ENCODE measurements around the gene F7.

The F7 gene

GRCh38 chr13:113147206-113147605 is 41.6 kb downstream of the F7 start:
- Histone ChIP-seq H3K27me3 (replicated peaks; ENCODE audit: control insufficient read depth, insufficient read depth, low read length) (no peaks in the 10 kb centered on the region), H3K4me3 (replicated peaks; ENCODE audit: low read depth, low read length) (no peak overlapping the region), H3K36me3 (ENCODE audit: control insufficient read depth, insufficient read depth, low read length) (no peaks in the 10 kb centered on the region)
- no peak for DNase-seq (ENCODE audit: extremely low read depth, insufficient read length)
- no peak for TF ChIP-seq CTCF (IDR thresholded peaks at IDR 0.05; ENCODE audit: insufficient read depth, low read length, poor library complexity, severe bottlenecking)

GRCh38 chr13:113148407-113148806 is 42.8 kb downstream of the F7 start:
- no peak for DNase-seq (ENCODE audit: extremely low read depth, insufficient read length)
- Histone ChIP-seq H3K36me3 (ENCODE audit: control insufficient read depth, insufficient read depth, low read length) (no peaks in the 10 kb centered on the region), H3K27me3 (replicated peaks; ENCODE audit: control insufficient read depth, insufficient read depth, low read length) (no peaks in the 10 kb centered on the region; the same call in 1 of the 2 replicates), H3K4me3 (replicated peaks; ENCODE audit: low read depth, low read length) (no peak overlapping the region)
- no peak for TF ChIP-seq CTCF (IDR thresholded peaks at IDR 0.05; ENCODE audit: insufficient read depth, low read length, poor library complexity, severe bottlenecking)

GRCh38 chr13:113148940-113149503 is 43.4 kb downstream of the F7 start:
- TF ChIP-seq CTCF (IDR thresholded peaks at IDR 0.05; ENCODE audit: insufficient read depth, low read length, poor library complexity, severe bottlenecking), result no peak
- no peak for DNase-seq (ENCODE audit: extremely low read depth, insufficient read length)
- no peaks in the 10 kb centered on the region for H3K36me3 ChIP-seq (ENCODE audit: control insufficient read depth, insufficient read depth, low read length)
- no peaks in the 10 kb centered on the region; the same call in 1 of the 2 replicates for H3K27me3 ChIP-seq (replicated peaks; ENCODE audit: control insufficient read depth, insufficient read depth, low read length)
- H3K4me3 ChIP-seq (replicated peaks; ENCODE audit: low read depth, low read length), result no peak overlapping the region

GRCh38 chr13:113149711-113150549 is 44.3 kb downstream of the F7 start:
- Histone ChIP-seq H3K27me3 (replicated peaks; ENCODE audit: control insufficient read depth, insufficient read depth, low read length) (no peaks in the 10 kb centered on the region; the same call in 1 of the 2 replicates), H3K4me3 (replicated peaks; ENCODE audit: low read depth, low read length) (no peak overlapping the region), H3K36me3 (ENCODE audit: control insufficient read depth, insufficient read depth, low read length) (no peaks in the 10 kb centered on the region)
- no peak for TF ChIP-seq CTCF (IDR thresholded peaks at IDR 0.05; ENCODE audit: insufficient read depth, low read length, poor library complexity, severe bottlenecking)
- no peak for DNase-seq (ENCODE audit: extremely low read depth, insufficient read length)

GRCh38 chr13:113150550-113151365 is 45.2 kb downstream of the F7 start:
- no peaks in the 10 kb centered on the region for H3K36me3 ChIP-seq (ENCODE audit: control insufficient read depth, insufficient read depth, low read length)
- no peak for DNase-seq (ENCODE audit: extremely low read depth, insufficient read length)
- no peak for TF ChIP-seq CTCF (IDR thresholded peaks at IDR 0.05; ENCODE audit: insufficient read depth, low read length, poor library complexity, severe bottlenecking)
- H3K4me3 ChIP-seq (replicated peaks; ENCODE audit: low read depth, low read length), result no peak overlapping the region
- H3K27me3 ChIP-seq (replicated peaks; ENCODE audit: control insufficient read depth, insufficient read depth, low read length), result no peaks in the 10 kb centered on the region; the same call in 1 of the 2 replicates
